NT2/D1 (cell line): Measurements from ENCODE around the gene ACAA2.

Source experiments
- YY1 ChIP-seq: IDR thresholded peaks from 2 replicates; pipeline ENCODE4 v1.6.1; 2011; ENCODE audit not compliant: insufficient read length, insufficient read depth
- ZNF274 ChIP-seq: IDR thresholded peaks from 2 replicates; pipeline ENCODE4 v1.6.1; 2011; ENCODE audit warnings: mild to moderate bottlenecking, low read depth, low read length

- TF ChIP-seq ZNF274 (no peak), YY1 (no peak)
Measured at GRCh38 chr18:49843778-49844625, 30.7 kb upstream of the ACAA2 start.
